GM21723 (cell line): Measurements from ENCODE around the gene LIN54.
"Not testable (repeated sequence)": the region's sequence is repeated elsewhere in the genome, so short reads cannot be mapped to it uniquely, and the experiment has no call there.

ENCODE experiments used
- ATAC-seq: cut with Tn5 transposase; IDR thresholded peaks from one replicate; pipeline ENCODE4 v1.9.1; 2021; ENCODE audit warnings: mild to moderate bottlenecking, moderate library complexity; ENCODE audit not compliant: unreplicated experiment

The LIN54 gene

GRCh38 chr4:83010522-83011318, at the start of gene LIN54:
Gene LIN54 (minus strand): TSS chr4:83010823. CDS start chr4:82984844, 25,979 bp downstream.
- peak; percentile 48 for ATAC-seq

- no peak for ATAC-seq
Observed at GRCh38 chr4:83054928-83055327, 44.3 kb upstream of the LIN54 start.

DNA sequence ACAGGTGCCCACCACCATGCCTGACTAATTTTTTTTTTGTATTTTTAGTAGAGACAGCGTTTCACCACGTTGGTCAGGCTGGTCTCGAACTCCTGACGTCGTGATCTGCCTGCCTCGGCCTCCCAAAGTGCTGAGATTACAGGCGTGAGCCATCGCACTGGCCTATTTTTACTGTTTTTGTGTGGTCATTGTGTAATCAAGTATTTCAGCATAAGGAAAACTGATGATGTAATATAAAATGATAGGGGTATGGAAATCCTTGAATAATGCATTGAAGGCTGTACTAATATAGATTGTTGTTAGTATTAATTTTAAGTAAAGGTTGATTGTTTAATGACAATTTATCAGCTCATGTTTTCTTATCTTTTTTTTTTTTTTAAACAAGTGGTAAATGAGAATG, 38.2 kb upstream of the LIN54 start:
- ATAC-seq: not testable (repeated sequence)

DNA sequence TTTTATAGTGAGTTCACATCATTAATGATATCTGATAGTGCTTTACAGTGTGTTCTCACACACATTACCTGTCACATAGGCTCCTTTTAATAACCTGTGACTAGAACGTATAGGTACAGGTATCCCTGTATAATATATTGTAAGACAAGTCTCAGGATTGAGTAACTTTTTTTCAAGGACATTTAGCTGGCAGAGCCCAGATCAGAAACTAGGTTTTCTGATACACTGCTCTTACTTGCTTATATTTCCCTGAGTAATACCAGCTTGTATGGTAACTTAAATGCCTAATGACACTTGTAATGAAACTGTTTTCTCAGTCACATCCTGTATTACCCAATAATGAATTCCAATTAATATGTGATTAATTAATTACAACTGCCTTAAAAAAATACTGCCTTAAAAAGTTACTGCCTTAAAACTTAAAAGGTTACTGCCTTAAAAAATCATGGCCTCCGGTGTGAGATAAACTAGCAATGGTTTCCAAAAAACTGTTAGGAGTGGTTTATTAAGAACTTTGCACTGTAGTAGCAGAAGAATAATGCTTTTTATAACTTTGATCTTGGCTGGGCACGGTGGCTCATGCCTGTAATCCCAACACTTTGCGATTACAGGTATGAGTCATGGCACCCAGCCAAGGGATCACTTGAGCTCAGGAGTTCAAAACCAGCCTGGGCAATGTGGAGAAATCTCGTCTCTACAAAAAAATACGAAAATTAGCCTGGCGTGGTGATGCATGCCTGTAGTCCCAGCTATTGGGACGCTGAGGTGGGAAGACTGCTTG, 36.3 kb upstream of the LIN54 start:
- ATAC-seq: no peak

- no peak for ATAC-seq
Observed at GRCh38 chr4:83043801-83044407, 33.3 kb upstream of the LIN54 start.

GRCh38 chr4:83043157-83043556, 32.5 kb upstream of the LIN54 start:
- not testable (repeated sequence) for ATAC-seq

DNA sequence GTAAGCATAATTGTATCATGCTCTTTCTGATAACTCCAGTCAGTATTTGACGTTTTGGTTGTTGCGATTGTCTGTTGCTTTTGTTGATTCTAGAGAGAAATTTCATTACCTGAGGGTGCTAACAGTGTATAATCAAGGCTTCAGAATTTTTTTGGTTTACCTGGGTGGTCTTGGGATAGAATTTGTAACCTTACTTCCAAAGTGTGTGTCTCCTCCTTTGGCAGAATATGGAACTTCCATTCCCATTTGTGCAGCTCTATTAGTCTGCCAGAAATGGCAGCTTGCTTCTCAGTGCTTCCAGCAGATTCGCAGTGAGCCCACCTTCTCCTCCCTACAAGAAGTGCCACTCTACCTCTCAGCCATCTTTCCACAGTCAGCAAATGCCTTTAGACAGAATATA, 29.6 kb upstream of the LIN54 start:
- ATAC-seq: no peak

- ATAC-seq: no peak
Observed at GRCh38 chr4:83036991-83037665, 26.5 kb upstream of the LIN54 start.

- ATAC-seq: peak; percentile 98
Observed at GRCh38 chr4:83034630-83035494, 24.2 kb upstream of the LIN54 start, which contains the start of gene COPS4. Gene COPS4 (plus strand): TSS chr4:83035183. CDS start chr4:83035225, 42 bp downstream.

DNA sequence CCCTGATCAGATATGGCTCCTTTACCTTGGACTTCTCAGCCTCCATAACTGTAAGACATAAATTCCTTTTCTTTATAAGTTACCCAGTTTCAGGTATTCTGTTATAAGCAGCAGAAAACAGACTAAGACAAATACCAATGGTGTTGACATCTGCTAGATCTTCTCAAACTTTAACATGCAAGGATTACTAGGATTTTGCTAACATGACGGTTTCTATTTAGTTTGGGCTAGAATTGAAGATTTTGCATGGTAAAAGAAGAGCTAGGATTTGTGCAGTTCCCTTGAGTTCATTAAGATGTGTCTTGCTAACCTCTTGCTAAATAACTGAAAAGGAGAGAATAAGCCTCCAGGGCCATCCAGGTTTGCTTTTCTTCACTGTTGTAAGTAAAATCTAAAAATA, 19.1 kb upstream of the LIN54 start:
- no peak for ATAC-seq

DNA sequence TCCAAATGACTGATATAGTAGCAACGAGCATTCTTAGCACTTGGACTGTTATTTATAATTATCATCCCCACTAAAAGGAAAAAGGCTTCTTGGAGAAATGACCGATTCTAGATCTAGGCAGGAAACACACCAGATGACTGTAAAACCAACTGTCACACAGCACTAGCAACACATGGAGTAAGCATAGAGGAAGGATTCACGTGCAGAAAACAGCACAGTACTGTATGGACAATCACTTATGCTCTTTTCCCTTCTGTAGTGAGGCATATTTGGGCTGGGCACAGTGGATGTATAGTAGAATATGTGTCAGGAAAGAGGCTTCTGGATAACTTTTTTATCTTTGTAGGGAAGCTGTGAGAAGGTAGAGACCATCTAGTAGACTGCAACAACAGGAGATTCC, 18.4 kb upstream of the LIN54 start:
- no peak for ATAC-seq

GRCh38 chr4:83025563-83025962, 14.9 kb upstream of the LIN54 start:
- ATAC-seq: no peak

GRCh38 chr4:83024233-83024632, 13.6 kb upstream of the LIN54 start:
- no peak for ATAC-seq

DNA sequence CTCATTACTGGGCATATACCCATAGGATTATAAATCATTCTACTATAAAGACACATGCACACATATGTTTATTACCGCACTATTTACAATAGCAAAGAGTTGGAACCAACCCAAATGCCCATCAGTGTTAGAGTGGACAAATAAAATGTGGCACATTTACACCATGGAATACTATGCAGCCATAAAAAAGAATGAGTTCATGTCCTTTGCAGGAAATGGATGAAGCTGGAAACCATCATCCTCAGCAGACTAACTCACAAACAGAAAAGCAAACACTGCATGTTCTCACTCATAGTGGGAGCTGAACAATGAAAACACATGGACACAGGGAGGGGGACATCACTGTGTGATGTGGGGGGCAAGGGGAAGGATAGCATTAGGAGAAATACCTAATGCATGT, 13.0 kb upstream of the LIN54 start:
- ATAC-seq: not testable (repeated sequence)

GRCh38 chr4:83022724-83023450, 12.3 kb upstream of the LIN54 start:
- no peak for ATAC-seq

- no peak for ATAC-seq
Observed at GRCh38 chr4:83019794-83020494, 9.3 kb upstream of the LIN54 start.

DNA sequence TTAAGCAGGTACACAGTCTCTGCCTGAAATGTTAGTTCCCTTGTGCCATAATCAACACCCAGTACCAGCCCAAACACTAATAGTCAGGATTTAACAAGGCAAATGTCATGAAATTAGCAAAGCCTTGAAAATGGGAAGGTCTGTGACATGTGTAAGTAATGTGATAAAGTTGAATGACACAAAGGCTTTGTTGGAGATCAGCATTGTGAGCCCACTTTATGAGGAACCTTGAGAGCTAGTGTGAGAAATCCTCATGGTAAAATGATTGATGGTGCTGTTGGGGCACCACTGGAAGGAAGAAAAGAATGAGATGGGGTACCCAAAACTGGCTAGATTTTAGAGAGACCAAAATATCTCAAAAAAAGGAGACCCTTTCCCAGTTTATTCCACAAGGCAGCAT, 3.3 kb upstream of the LIN54 start:
- ATAC-seq: no peak

GRCh38 chr4:83013420-83013867, 2.8 kb upstream of the LIN54 start:
- ATAC-seq: no peak
